ENCODE measurements around the gene TMEM203. TPM values are rescaled to one million over a fixed set of nuclear protein-coding genes. Genes with fewer than 3 reads are reported as not detected.
A peak's percentile ranks its signal among the peaks of the same experiment; 100 is the strongest.

TMEM203 gene
- total and polyA plus RNA-seq, 2 of the 13 experiments (the other 11 are each of a cell fraction or from before 2014, with no cell fraction given), result 23.4 to 36.7 TPM

DNA sequence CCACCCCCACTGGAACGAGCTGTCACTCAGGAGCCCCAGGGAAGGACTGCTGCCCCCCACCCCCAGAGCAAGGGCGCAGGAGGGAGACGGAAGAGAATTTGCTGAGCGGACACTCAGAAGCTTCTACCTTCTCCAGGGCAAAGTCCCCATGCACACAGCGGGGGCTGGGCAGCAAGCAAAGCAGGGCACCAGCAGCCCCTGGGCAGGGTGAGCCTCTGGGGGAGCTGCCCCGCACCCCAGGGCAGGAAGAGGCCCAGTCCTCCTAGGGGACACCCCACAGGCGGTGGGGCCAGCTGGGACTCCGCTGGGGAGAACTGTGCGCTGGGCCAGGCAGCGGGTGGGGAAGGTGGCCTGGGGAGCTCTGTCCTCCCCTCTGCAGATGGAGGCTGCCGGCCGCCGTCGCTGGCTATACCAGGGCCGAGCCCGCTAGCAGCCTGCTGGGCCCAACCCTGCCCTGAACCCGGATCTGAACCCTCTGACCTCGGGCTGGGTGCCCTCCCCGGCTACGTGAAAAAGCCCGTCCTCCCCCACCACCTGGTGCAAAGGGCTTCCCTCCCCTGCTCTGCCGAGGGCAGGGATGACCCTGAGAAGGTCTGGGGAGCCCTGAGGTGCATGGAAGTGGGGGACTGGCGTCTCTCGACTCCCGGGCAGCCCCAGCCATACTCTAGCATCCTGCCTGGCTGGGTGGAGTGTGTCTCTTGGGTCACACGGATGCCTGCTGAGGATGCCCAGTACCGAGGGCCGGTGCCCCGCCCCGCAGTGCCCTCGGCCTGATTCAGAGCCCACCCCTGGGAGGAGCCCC, 24.7 kb upstream of the TMEM203 start (continued):
- TF ChIP-seq, protein P1, sequence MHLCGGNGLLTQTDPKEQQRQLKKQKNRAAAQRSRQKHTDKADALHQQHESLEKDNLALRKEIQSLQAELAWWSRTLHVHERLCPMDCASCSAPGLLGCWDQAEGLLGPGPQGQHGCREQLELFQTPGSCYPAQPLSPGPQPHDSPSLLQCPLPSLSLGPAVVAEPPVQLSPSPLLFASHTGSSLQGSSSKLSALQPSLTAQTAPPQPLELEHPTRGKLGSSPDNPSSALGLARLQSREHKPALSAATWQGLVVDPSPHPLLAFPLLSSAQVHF (CRISPR knock-in tag; IDR thresholded peaks at IDR 0.05), result no peak
- TF ChIP-seq ZNF720 (CRISPR knock-in tag; IDR thresholded peaks at IDR 0.05) (no peak), ZNF572 (CRISPR knock-in tag; IDR thresholded peaks at IDR 0.05) (0 out of 2 replicates have a peak, but pooled peaks have one; percentile 81), SKI (IDR thresholded peaks at IDR 0.05; ENCODE audit: partially characterized antibody) (no peak), NFIB (CRISPR knock-in tag; IDR thresholded peaks at IDR 0.05; ENCODE audit: borderline replicate concordance) (no peak), NFKBIZ (CRISPR knock-in tag; IDR thresholded peaks at IDR 0.05) (no peak), NR2F1 (CRISPR knock-in tag; IDR thresholded peaks at IDR 0.05) (peak in 1 of 2 experiments; percentile 68; a peak in 1 of 4 replicates), ZBTB3 (CRISPR knock-in tag; IDR thresholded peaks at IDR 0.05; ENCODE audit: borderline replicate concordance, low read depth) (no peak), ZNF326 (CRISPR knock-in tag; IDR thresholded peaks at IDR 0.05; ENCODE audit: borderline replicate concordance) (peak; percentile 32; the same call in 1 of the 2 replicates), ZZZ3 (CRISPR knock-in tag; IDR thresholded peaks at IDR 0.05; ENCODE audit: borderline replicate concordance) (no peak), RARA (CRISPR knock-in tag; IDR thresholded peaks at IDR 0.05) (peak; percentile 74)
- TF ChIP-seq, protein P2, sequence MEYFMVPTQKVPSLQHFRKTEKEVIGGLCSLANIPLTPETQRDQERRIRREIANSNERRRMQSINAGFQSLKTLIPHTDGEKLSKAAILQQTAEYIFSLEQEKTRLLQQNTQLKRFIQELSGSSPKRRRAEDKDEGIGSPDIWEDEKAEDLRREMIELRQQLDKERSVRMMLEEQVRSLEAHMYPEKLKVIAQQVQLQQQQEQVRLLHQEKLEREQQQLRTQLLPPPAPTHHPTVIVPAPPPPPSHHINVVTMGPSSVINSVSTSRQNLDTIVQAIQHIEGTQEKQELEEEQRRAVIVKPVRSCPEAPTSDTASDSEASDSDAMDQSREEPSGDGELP (IDR thresholded peaks at IDR 0.05; ENCODE audit: borderline replicate concordance, low read depth), result peak; percentile 52; the same call in 1 of the 2 replicates
- TF ChIP-seq, protein P3, sequence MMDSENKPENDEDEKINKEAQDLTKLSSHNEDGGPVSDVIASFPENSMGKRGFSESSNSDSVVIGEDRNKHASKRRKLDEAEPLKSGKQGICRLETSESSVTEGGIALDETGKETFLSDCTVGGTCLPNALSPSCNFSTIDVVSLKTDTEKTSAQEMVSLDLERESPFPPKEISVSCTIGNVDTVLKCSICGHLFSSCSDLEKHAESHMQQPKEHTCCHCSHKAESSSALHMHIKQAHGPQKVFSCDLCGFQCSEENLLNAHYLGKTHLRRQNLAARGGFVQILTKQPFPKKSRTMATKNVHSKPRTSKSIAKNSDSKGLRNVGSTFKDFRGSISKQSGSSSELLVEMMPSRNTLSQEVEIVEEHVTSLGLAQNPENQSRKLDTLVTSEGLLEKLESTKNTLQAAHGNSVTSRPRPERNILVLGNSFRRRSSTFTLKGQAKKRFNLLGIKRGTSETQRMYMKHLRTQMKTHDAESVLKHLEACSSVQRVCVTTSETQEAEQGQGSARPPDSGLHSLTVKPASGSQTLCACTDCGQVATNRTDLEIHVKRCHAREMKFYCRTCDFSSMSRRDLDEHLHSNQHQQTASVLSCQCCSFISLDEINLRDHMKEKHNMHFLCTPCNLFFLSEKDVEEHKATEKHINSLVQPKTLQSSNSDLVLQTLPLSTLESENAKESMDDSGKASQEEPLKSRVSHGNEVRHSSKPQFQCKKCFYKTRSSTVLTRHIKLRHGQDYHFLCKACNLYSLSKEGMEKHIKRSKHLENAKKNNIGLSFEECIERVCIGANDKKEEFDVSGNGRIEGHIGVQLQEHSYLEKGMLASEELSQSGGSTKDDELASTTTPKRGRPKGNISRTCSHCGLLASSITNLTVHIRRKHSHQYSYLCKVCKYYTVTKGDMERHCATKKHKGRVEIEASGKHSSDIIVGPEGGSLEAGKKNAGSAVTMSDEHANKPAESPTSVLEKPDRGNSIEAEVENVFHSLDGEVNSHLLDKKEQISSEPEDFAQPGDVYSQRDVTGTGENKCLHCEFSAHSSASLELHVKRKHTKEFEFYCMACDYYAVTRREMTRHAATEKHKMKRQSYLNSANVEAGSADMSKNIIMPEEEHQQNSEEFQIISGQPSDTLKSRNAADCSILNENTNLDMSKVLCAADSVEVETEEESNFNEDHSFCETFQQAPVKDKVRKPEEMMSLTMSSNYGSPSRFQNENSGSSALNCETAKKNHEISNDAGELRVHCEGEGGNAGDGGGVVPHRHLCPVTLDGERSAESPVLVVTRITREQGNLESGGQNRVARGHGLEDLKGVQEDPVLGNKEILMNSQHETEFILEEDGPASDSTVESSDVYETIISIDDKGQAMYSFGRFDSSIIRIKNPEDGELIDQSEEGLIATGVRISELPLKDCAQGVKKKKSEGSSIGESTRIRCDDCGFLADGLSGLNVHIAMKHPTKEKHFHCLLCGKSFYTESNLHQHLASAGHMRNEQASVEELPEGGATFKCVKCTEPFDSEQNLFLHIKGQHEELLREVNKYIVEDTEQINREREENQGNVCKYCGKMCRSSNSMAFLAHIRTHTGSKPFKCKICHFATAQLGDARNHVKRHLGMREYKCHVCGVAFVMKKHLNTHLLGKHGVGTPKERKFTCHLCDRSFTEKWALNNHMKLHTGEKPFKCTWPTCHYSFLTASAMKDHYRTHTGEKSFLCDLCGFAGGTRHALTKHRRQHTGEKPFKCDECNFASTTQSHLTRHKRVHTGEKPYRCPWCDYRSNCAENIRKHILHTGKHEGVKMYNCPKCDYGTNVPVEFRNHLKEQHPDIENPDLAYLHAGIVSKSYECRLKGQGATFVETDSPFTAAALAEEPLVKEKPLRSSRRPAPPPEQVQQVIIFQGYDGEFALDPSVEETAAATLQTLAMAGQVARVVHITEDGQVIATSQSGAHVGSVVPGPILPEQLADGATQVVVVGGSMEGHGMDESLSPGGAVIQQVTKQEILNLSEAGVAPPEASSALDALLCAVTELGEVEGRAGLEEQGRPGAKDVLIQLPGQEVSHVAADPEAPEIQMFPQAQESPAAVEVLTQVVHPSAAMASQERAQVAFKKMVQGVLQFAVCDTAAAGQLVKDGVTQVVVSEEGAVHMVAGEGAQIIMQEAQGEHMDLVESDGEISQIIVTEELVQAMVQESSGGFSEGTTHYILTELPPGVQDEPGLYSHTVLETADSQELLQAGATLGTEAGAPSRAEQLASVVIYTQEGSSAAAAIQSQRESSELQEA (CRISPR knock-in tag; IDR thresholded peaks at IDR 0.05; ENCODE audit: not compliant biosample characterization), result no peak
- TF ChIP-seq, protein P4, sequence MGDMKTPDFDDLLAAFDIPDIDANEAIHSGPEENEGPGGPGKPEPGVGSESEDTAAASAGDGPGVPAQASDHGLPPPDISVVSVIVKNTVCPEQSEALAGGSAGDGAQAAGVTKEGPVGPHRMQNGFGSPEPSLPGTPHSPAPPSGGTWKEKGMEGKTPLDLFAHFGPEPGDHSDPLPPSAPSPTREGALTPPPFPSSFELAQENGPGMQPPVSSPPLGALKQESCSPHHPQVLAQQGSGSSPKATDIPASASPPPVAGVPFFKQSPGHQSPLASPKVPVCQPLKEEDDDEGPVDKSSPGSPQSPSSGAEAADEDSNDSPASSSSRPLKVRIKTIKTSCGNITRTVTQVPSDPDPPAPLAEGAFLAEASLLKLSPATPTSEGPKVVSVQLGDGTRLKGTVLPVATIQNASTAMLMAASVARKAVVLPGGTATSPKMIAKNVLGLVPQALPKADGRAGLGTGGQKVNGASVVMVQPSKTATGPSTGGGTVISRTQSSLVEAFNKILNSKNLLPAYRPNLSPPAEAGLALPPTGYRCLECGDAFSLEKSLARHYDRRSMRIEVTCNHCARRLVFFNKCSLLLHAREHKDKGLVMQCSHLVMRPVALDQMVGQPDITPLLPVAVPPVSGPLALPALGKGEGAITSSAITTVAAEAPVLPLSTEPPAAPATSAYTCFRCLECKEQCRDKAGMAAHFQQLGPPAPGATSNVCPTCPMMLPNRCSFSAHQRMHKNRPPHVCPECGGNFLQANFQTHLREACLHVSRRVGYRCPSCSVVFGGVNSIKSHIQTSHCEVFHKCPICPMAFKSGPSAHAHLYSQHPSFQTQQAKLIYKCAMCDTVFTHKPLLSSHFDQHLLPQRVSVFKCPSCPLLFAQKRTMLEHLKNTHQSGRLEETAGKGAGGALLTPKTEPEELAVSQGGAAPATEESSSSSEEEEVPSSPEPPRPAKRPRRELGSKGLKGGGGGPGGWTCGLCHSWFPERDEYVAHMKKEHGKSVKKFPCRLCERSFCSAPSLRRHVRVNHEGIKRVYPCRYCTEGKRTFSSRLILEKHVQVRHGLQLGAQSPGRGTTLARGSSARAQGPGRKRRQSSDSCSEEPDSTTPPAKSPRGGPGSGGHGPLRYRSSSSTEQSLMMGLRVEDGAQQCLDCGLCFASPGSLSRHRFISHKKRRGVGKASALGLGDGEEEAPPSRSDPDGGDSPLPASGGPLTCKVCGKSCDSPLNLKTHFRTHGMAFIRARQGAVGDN (CRISPR knock-in tag; IDR thresholded peaks at IDR 0.05), result peak; percentile 92
